SK-N-SH treated with all-trans-retinoic acid at 6 μM for 48 hours (cell line): ENCODE results near the gene STUM.

Experiments used
- ATAC-seq: fragments of 200-7000 bp; cut with Tn5 transposase; 3 replicates; pipeline ENCODE4 v1.9.1; 2020; ENCODE audit warnings: mild to moderate bottlenecking, moderate library complexity
- BACH2 ChIP-seq: fragments of 250-450 bp; sonication (Bioruptor Pico); IDR thresholded peaks from 2 replicates; pipeline ENCODE4 v1.9.0; 2021; ENCODE audit warnings: mild to moderate bottlenecking, borderline replicate concordance
- CREB5 ChIP-seq: fragments of 250-450 bp; sonication (Bioruptor Pico); IDR thresholded peaks from 2 replicates; pipeline ENCODE4 v1.5.1; 2020; ENCODE audit warnings: low read depth, mild to moderate bottlenecking, moderate library complexity
- CSDC2 ChIP-seq: fragments of 250-450 bp; sonication (Bioruptor Pico); IDR thresholded peaks from 2 replicates; pipeline ENCODE4 v1.5.0; 2020; ENCODE audit warnings: mild to moderate bottlenecking, moderate library complexity
- ESRRG ChIP-seq: fragments of 250-450 bp; sonication (Bioruptor Pico); IDR thresholded peaks from 2 replicates; pipeline ENCODE4 v1.6.1; 2021; ENCODE audit warnings: mild to moderate bottlenecking
- GLIS3 ChIP-seq: fragments of 250-450 bp; sonication (Bioruptor Pico); IDR thresholded peaks from 2 replicates; pipeline ENCODE4 v1.5.0; 2020; ENCODE audit warnings: mild to moderate bottlenecking, moderate library complexity
- ISL1 ChIP-seq: fragments of 250-450 bp; sonication (Bioruptor Pico); IDR thresholded peaks from 2 replicates; pipeline ENCODE4 v2.1.2; 2022; ENCODE audit warnings: mild to moderate bottlenecking, moderate library complexity
- OSR1 ChIP-seq: fragments of 250-450 bp; sonication (Bioruptor Pico); IDR thresholded peaks from 2 replicates; pipeline ENCODE4 v1.8.0; 2022; ENCODE audit warnings: moderate library complexity, mild to moderate bottlenecking, inconsistent platforms
- POU6F1 ChIP-seq: fragments of 250-450 bp; sonication (Bioruptor Pico); IDR thresholded peaks from 2 replicates; pipeline ENCODE4 v1.8.0; 2021; ENCODE audit warnings: low read depth, mild to moderate bottlenecking, moderate library complexity, borderline replicate concordance
- PPARA ChIP-seq: fragments of 250-450 bp; sonication (Bioruptor Pico); IDR thresholded peaks from 2 replicates; pipeline ENCODE4 v1.5.0; 2020; ENCODE audit warnings: mild to moderate bottlenecking, borderline replicate concordance
- RARB ChIP-seq: fragments of 250-450 bp; sonication (Bioruptor Pico); IDR thresholded peaks from 2 replicates; pipeline ENCODE4 v1.8.0; 2021; ENCODE audit warnings: mild to moderate bottlenecking, moderate library complexity
- SNAI2 ChIP-seq: fragments of 250-450 bp; sonication (Bioruptor Pico); IDR thresholded peaks from 2 replicates; pipeline ENCODE4 v1.5.0; 2020; ENCODE audit warnings: mild to moderate bottlenecking, moderate library complexity
- TCF4 ChIP-seq: fragments of 250-450 bp; sonication (Bioruptor Pico); IDR thresholded peaks from 2 replicates; pipeline ENCODE4 v1.8.0; 2021; ENCODE audit warnings: mild to moderate bottlenecking, moderate library complexity, borderline replicate concordance
- TOX ChIP-seq: fragments of 250-450 bp; sonication (Bioruptor Pico); IDR thresholded peaks from 2 replicates; pipeline ENCODE4 v1.8.0; 2021; ENCODE audit warnings: mild to moderate bottlenecking, moderate library complexity, borderline replicate concordance
- ZC3H10 ChIP-seq: fragments of 250-450 bp; sonication (Bioruptor Pico); IDR thresholded peaks from 2 replicates; pipeline ENCODE4 v1.5.1; 2021; ENCODE audit warnings: mild to moderate bottlenecking, moderate library complexity
- ZFP3 ChIP-seq: fragments of 250-450 bp; sonication (Bioruptor Pico); IDR thresholded peaks from 2 replicates; pipeline ENCODE4 v1.5.0; 2020; ENCODE audit warnings: mild to moderate bottlenecking, moderate library complexity
- ZFP30 ChIP-seq: fragments of 450-650 bp; formaldehyde crosslinking; IDR thresholded peaks from 2 replicates; pipeline ENCODE4 v1.5.0; 2022; ENCODE audit warnings: mild to moderate bottlenecking, moderate library complexity
- ZNF565 ChIP-seq: fragments of 450-650 bp; formaldehyde crosslinking; conservative IDR thresholded peaks from 2 replicates; pipeline ENCODE4 v1.5.0; 2020; ENCODE audit warnings: low read depth, mild to moderate bottlenecking, moderate library complexity
- ZNF70 ChIP-seq: fragments of 450-650 bp; formaldehyde crosslinking; IDR thresholded peaks from 2 replicates; pipeline ENCODE4 v1.5.0; 2020; ENCODE audit warnings: mild to moderate bottlenecking, moderate library complexity
- TF ChIP-seq, protein P1 (sequence below): fragments of 250-450 bp; sonication (Bioruptor Pico); IDR thresholded peaks from 2 replicates; pipeline ENCODE4 v1.5.1; 2021; ENCODE audit warnings: mild to moderate bottlenecking, moderate library complexity
- TF ChIP-seq, protein P2 (sequence below): fragments of 250-450 bp; sonication (Bioruptor Pico); IDR thresholded peaks from 2 replicates; pipeline ENCODE4 v1.8.0; 2020; ENCODE audit warnings: mild to moderate bottlenecking, moderate library complexity, borderline replicate concordance
- TF ChIP-seq, protein P3 (sequence below): fragments of 250-450 bp; sonication (Bioruptor Pico); IDR thresholded peaks from 2 replicates; pipeline ENCODE4 v1.5.0; 2020; ENCODE audit warnings: mild to moderate bottlenecking, moderate library complexity

STUM gene

GRCh38 chr1:226619031-226619430 lies 70.5 kb downstream of the STUM start:
- ATAC-seq = no peak
- TF ChIP-seq OSR1 (CRISPR knock-in tag) (no peak), SNAI2 (CRISPR knock-in tag) (no peak), ESRRG (CRISPR knock-in tag) (no peak), ZNF70 (CRISPR knock-in tag) (no peak), CREB5 (CRISPR knock-in tag) (no peak), CSDC2 (CRISPR knock-in tag) (no peak), RARB (CRISPR knock-in tag) (no peak), ISL1 (CRISPR knock-in tag) (no peak), PPARA (CRISPR knock-in tag) (no peak), TOX (CRISPR knock-in tag) (no peak), POU6F1 (CRISPR knock-in tag) (no peak), GLIS3 (CRISPR knock-in tag) (no peak), BACH2 (no peak), ZFP30 (no peak), TCF4 (no peak), ZNF565 (CRISPR knock-in tag) (no peak), ZC3H10 (CRISPR knock-in tag) (no peak)
- TF ChIP-seq, protein P1, sequence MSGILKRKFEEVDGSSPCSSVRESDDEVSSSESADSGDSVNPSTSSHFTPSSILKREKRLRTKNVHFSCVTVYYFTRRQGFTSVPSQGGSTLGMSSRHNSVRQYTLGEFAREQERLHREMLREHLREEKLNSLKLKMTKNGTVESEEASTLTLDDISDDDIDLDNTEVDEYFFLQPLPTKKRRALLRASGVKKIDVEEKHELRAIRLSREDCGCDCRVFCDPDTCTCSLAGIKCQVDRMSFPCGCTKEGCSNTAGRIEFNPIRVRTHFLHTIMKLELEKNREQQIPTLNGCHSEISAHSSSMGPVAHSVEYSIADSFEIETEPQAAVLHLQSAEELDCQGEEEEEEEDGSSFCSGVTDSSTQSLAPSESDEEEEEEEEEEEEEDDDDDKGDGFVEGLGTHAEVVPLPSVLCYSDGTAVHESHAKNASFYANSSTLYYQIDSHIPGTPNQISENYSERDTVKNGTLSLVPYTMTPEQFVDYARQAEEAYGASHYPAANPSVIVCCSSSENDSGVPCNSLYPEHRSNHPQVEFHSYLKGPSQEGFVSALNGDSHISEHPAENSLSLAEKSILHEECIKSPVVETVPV (CRISPR knock-in tag) = no peak
- TF ChIP-seq, protein P2, sequence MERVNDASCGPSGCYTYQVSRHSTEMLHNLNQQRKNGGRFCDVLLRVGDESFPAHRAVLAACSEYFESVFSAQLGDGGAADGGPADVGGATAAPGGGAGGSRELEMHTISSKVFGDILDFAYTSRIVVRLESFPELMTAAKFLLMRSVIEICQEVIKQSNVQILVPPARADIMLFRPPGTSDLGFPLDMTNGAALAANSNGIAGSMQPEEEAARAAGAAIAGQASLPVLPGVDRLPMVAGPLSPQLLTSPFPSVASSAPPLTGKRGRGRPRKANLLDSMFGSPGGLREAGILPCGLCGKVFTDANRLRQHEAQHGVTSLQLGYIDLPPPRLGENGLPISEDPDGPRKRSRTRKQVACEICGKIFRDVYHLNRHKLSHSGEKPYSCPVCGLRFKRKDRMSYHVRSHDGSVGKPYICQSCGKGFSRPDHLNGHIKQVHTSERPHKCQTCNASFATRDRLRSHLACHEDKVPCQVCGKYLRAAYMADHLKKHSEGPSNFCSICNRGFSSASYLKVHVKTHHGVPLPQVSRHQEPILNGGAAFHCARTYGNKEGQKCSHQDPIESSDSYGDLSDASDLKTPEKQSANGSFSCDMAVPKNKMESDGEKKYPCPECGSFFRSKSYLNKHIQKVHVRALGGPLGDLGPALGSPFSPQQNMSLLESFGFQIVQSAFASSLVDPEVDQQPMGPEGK (CRISPR knock-in tag) = no peak
- TF ChIP-seq, protein P3, sequence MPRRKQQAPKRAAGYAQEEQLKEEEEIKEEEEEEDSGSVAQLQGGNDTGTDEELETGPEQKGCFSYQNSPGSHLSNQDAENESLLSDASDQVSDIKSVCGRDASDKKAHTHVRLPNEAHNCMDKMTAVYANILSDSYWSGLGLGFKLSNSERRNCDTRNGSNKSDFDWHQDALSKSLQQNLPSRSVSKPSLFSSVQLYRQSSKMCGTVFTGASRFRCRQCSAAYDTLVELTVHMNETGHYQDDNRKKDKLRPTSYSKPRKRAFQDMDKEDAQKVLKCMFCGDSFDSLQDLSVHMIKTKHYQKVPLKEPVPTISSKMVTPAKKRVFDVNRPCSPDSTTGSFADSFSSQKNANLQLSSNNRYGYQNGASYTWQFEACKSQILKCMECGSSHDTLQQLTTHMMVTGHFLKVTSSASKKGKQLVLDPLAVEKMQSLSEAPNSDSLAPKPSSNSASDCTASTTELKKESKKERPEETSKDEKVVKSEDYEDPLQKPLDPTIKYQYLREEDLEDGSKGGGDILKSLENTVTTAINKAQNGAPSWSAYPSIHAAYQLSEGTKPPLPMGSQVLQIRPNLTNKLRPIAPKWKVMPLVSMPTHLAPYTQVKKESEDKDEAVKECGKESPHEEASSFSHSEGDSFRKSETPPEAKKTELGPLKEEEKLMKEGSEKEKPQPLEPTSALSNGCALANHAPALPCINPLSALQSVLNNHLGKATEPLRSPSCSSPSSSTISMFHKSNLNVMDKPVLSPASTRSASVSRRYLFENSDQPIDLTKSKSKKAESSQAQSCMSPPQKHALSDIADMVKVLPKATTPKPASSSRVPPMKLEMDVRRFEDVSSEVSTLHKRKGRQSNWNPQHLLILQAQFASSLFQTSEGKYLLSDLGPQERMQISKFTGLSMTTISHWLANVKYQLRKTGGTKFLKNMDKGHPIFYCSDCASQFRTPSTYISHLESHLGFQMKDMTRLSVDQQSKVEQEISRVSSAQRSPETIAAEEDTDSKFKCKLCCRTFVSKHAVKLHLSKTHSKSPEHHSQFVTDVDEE (CRISPR knock-in tag) = no peak
- TF ChIP-seq, all 23 proteins: peak for 0

GRCh38 chr1:226622012-226622411 lies 73.4 kb downstream of the STUM start:
- TF ChIP-seq PPARA (CRISPR knock-in tag) = no peak
- TF ChIP-seq ISL1 (CRISPR knock-in tag) = no peak
- no peak for TF ChIP-seq ESRRG (CRISPR knock-in tag)
- TF ChIP-seq ZC3H10 (CRISPR knock-in tag) = no peak
- no peak for TF ChIP-seq OSR1 (CRISPR knock-in tag)
- no peak for TF ChIP-seq ZNF70 (CRISPR knock-in tag)
- TF ChIP-seq, protein P3 (CRISPR knock-in tag) = no peak
- TF ChIP-seq, protein P2 (CRISPR knock-in tag) = no peak
- no peak for TF ChIP-seq ZFP3
- TF ChIP-seq CREB5 (CRISPR knock-in tag) = no peak
- no peak for ATAC-seq
